Measurements from ENCODE around the gene BORCS6.

DNA sequence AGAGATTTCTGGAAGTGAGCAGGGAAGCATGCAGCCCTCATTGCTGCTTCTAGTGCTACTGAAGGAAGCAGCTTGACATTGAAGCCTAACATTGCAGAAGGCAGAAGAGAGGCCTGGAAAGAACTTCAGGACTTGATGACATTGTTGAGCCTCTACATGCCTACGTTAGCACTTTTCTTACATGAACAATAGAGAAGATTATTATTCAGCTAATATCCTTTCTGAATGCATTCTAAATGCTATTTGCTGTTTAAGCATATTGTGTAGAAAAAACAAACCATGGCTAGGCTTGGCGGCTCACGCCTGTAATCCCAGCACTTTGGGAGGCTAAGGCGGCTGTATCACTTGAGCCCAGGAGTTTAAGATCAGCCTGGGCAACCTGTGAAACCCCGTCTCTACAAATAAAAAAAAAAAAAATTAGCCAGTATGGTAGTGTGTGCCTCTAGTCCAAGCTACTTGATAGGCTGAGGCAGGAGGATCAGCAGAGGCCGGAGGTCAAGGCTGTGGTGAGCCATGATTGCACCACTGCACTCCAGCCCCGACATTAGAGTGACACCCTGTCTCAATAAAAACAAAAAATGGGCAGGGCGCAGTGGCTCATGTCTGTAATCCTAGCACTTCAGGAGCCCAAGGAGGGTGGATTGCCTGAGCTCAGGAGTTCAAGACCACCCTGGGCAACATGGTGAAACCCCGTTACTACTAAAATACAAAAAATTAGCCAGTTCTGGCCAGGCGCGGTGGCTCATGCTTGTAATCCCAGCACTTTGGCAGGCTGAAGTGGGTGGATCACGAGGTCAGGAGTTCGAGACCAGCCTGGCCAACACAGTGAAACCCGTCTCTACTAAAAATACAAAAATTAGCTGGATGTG, 22.6 kb upstream of the BORCS6 start:
- TF ChIP-seq, protein P1, sequence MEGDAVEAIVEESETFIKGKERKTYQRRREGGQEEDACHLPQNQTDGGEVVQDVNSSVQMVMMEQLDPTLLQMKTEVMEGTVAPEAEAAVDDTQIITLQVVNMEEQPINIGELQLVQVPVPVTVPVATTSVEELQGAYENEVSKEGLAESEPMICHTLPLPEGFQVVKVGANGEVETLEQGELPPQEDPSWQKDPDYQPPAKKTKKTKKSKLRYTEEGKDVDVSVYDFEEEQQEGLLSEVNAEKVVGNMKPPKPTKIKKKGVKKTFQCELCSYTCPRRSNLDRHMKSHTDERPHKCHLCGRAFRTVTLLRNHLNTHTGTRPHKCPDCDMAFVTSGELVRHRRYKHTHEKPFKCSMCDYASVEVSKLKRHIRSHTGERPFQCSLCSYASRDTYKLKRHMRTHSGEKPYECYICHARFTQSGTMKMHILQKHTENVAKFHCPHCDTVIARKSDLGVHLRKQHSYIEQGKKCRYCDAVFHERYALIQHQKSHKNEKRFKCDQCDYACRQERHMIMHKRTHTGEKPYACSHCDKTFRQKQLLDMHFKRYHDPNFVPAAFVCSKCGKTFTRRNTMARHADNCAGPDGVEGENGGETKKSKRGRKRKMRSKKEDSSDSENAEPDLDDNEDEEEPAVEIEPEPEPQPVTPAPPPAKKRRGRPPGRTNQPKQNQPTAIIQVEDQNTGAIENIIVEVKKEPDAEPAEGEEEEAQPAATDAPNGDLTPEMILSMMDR (IDR thresholded peaks at IDR 0.05), result no peak
- TF ChIP-seq POLR2A (IDR thresholded peaks at IDR 0.05), result no peak
